ENCODE data around the gene VAV3. TPM values are rescaled to one million over a fixed set of nuclear protein-coding genes. Genes with fewer than 3 reads are reported as not detected.
A peak's percentile ranks its signal among the peaks of the same experiment; 100 is the strongest.

The VAV3 gene
- total and polyA plus RNA-seq, 2 of the 13 experiments (the other 11 are each of a cell fraction or from before 2014, with no cell fraction given), result 15.9 to 29.8 TPM

GRCh38 chr1:107597290-107597689, 367.7 kb downstream of the VAV3 start (continued):
- peak; percentile 60 for TF ChIP-seq HNF4G (IDR thresholded peaks at IDR 0.05; ENCODE audit: borderline replicate concordance, low read depth, low read length)
- TF ChIP-seq HNF4G (CRISPR knock-in tag; IDR thresholded peaks at IDR 0.05; ENCODE audit: borderline replicate concordance, low read depth), result peak; percentile 28; the same call in 1 of the 2 replicates
- no peak for TF ChIP-seq SUZ12 (IDR thresholded peaks at IDR 0.05; ENCODE audit: low read depth, low read length)
- TF ChIP-seq CREM (IDR thresholded peaks at IDR 0.05), result peak; percentile 90
- no peak for TF ChIP-seq CREM (CRISPR knock-in tag; IDR thresholded peaks at IDR 0.05)
- TF ChIP-seq EP300 (IDR thresholded peaks at IDR 0.05; ENCODE audit: low read depth in 2 of 2, low read length in 2 of 2), result peak; percentile 52 to 95; a peak in 3 of 4 replicates
- peak; percentile 46; the same call in 1 of the 2 replicates for TF ChIP-seq EP300 (CRISPR knock-in tag; IDR thresholded peaks at IDR 0.05; ENCODE audit: borderline replicate concordance)
- peak; percentile 61; the same call in 1 of the 2 replicates for TF ChIP-seq HMG20B (CRISPR knock-in tag; conservative IDR thresholded peaks at IDR 0.05)
- TF ChIP-seq ARID3A (IDR thresholded peaks at IDR 0.05; ENCODE audit: low read depth, low read length), result peak; percentile 88
- TF ChIP-seq ZNF761 (CRISPR knock-in tag; conservative IDR thresholded peaks at IDR 0.05), result no peak
- 0 out of 2 replicates have a peak, but pooled peaks have one; percentile 45 for TF ChIP-seq KDM6A (CRISPR knock-in tag; IDR thresholded peaks at IDR 0.05; ENCODE audit: low read depth)
- no peak for TF ChIP-seq PCBP2 (optimal IDR thresholded peaks at IDR 0.05; ENCODE audit: low read depth, low read length, poor library complexity, severe bottlenecking)
- peak; percentile 83 for TF ChIP-seq ONECUT2 (CRISPR knock-in tag; IDR thresholded peaks at IDR 0.05)
- TF ChIP-seq TBX2 (CRISPR knock-in tag; IDR thresholded peaks at IDR 0.05; ENCODE audit: borderline replicate concordance), result peak; percentile 53; the same call in 1 of the 2 replicates
- TF ChIP-seq SNAPC5 (CRISPR knock-in tag; IDR thresholded peaks at IDR 0.05; ENCODE audit: borderline replicate concordance), result no peak
- TF ChIP-seq ZC3H13 (CRISPR knock-in tag; IDR thresholded peaks at IDR 0.05), result no peak
